HG03135 (cell line): ENCODE results near the gene RPS6KA3.

Experiments
- ATAC-seq: cut with Tn5 transposase; IDR thresholded peaks from one replicate; pipeline ENCODE4 v1.9.1; 2021; ENCODE audit warnings: mild to moderate bottlenecking, moderate library complexity; ENCODE audit not compliant: unreplicated experiment

RPS6KA3 gene

GRCh38 chrX:20111271-20111670 lies 155.4 kb downstream of the RPS6KA3 start:
- no peak for ATAC-seq

GRCh38 chrX:20101934-20102581 lies 164.7 kb downstream of the RPS6KA3 start:
- ATAC-seq = no peak
